Gastroesophageal sphincter (tissue), 3 donors: Measurements from ENCODE around the gene CDCA5.

Experiments used
- POLR2A ChIP-seq, 2 donors: fragments of 450-650 bp; IDR thresholded peaks; one replicate each; pipeline ENCODE4 v1.6.1; 2017; ENCODE audit warnings: antibody characterized with exemption in 2 of 2, mild to moderate bottlenecking in 2 of 2, moderate library complexity in 1 of 2
- POLR2AphosphoS5 ChIP-seq: sonication (generic); formaldehyde crosslinking; IDR thresholded peaks from one replicate; pipeline ENCODE4 v1.6.1; 2017; ENCODE audit warnings: antibody characterized with exemption
- TF ChIP-seq, protein P1 (sequence below), 4 experiments: fragments of 200-600 bp in 2 of 4; fragments of 450-650 bp in 2 of 4; sonication (generic) in 1 of 4; IDR thresholded peaks; one replicate each; pipeline ENCODE4 v1.5.1; 2017 to 2019; ENCODE audit warnings: antibody characterized with exemption in 4 of 4, mild to moderate bottlenecking in 2 of 4, moderate library complexity in 2 of 4

GRCh38 chr11:65084598-65085375, 947 bp upstream of the CDCA5 start:
- no peak for TF ChIP-seq POLR2A (IDR thresholded peaks at IDR 0.05)
- TF ChIP-seq, protein P1, sequence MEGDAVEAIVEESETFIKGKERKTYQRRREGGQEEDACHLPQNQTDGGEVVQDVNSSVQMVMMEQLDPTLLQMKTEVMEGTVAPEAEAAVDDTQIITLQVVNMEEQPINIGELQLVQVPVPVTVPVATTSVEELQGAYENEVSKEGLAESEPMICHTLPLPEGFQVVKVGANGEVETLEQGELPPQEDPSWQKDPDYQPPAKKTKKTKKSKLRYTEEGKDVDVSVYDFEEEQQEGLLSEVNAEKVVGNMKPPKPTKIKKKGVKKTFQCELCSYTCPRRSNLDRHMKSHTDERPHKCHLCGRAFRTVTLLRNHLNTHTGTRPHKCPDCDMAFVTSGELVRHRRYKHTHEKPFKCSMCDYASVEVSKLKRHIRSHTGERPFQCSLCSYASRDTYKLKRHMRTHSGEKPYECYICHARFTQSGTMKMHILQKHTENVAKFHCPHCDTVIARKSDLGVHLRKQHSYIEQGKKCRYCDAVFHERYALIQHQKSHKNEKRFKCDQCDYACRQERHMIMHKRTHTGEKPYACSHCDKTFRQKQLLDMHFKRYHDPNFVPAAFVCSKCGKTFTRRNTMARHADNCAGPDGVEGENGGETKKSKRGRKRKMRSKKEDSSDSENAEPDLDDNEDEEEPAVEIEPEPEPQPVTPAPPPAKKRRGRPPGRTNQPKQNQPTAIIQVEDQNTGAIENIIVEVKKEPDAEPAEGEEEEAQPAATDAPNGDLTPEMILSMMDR (IDR thresholded peaks at IDR 0.05) = no peak
- no peak for TF ChIP-seq POLR2AphosphoS5
